Thymus (tissue), 11 donors: ENCODE measurements around the gene TRNP1. TPM values are rescaled to one million over a fixed set of nuclear protein-coding genes. Genes with fewer than 3 reads are reported as not detected.

ENCODE experiments used
- DNase-seq, 9 donors: peaks; one replicate each; pipeline ENCODE4 v3.0.0-alpha.2; 2013; ENCODE audit warnings: low spot score in 9 of 9, low read depth in 6 of 9, missing footprints in 1 of 9
- H3K27ac ChIP-seq, 2 donors: one replicate each; pipeline ENCODE4 v1.5.1; 2013; ENCODE audit warnings: control low read depth in 1 of 2, low read depth in 1 of 2, low read length in 1 of 2, mild to moderate bottlenecking in 1 of 2, moderate library complexity in 1 of 2
- H3K27me3 ChIP-seq, 2 donors: one replicate each; pipeline ENCODE4 v1.5.1; 2013; ENCODE audit warnings: low read length in 1 of 2; ENCODE audit not compliant: control insufficient read depth in 2 of 2, insufficient read depth in 1 of 2
- H3K36me3 ChIP-seq, 2 donors: one replicate each; pipeline ENCODE4 v1.5.1; 2013; ENCODE audit warnings: low read length in 1 of 2, mild to moderate bottlenecking in 1 of 2, moderate library complexity in 1 of 2; ENCODE audit not compliant: control insufficient read depth in 2 of 2, insufficient read depth in 2 of 2
- H3K4me1 ChIP-seq, 2 donors: one replicate each; pipeline ENCODE4 v1.5.1; 2013; ENCODE audit warnings: low read length in 2 of 2; ENCODE audit not compliant: control insufficient read depth in 2 of 2, insufficient read depth in 2 of 2
- H3K4me3 ChIP-seq, 2 donors: one replicate each; pipeline ENCODE4 v1.5.1; 2013; ENCODE audit warnings: low read length in 2 of 2, control low read depth in 1 of 2, mild to moderate bottlenecking in 1 of 2
- H3K9me3 ChIP-seq, 2 donors: one replicate each; pipeline ENCODE4 v1.5.1; 2013; ENCODE audit warnings: low read length in 1 of 2, mild to moderate bottlenecking in 1 of 2; ENCODE audit not compliant: control insufficient read depth in 2 of 2, insufficient read depth in 1 of 2
- WGBS: extraction: QIAGEN DNeasy Blood & Tissue Kit; methylation state at CpG from one replicate; pipeline ENCODE4 v1.1.7; 2013; 5-methylcytosine and 5-hydroxymethylcytosine counted together
- polyA plus RNA-seq: library from polyadenylated mRNA; stranded (reverse); fragments of 200-250 nt; gene quantifications from one replicate; pipeline ENCODE4 v1.2.3, GENCODE V29; 2013
- total RNA-seq: library from RNA; stranded (reverse); fragments of 120-200 nt; gene quantifications from one replicate; pipeline ENCODE4 v1.2.4, GENCODE V29; 2013
- donor health status: healthy.

TRNP1 gene
- total and polyA plus RNA-seq, 2 donors, result 2.3 to 11.6 TPM

DNA sequence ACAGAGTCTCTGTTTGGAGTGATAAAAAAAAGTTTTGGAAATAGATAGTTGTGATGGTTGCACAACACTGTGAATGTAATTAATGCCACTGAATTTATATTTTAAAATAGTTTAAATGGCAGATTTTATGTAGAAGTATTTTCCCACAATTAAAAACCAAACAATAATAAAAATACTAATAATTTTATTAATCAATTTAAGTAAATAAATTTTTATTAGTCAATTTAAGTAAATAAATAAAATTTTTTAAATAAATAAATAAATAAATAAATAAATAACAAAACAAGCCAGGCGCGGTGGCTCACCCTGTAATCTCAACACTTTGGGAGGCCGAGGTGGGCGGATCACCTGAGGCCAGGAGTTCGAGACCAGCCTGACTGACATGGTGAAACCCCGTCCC is 28.3 kb upstream of the TRNP1 start:
- 89% methylated on average over 6 of the region's 6 CpGs for WGBS
- Histone ChIP-seq H3K4me3 (no peak overlapping the region), H3K9me3 (peaks cover 0 to 3% of the 10 kb centered on the region in 2 donors), H3K27ac (no peak overlapping the region), H3K36me3 (no peaks in the 10 kb centered on the region), H3K4me1 (no peaks in the 10 kb centered on the region), H3K27me3 (peaks cover 8 to 36% of the 10 kb centered on the region in 2 donors)
- no peak for DNase-seq

DNA sequence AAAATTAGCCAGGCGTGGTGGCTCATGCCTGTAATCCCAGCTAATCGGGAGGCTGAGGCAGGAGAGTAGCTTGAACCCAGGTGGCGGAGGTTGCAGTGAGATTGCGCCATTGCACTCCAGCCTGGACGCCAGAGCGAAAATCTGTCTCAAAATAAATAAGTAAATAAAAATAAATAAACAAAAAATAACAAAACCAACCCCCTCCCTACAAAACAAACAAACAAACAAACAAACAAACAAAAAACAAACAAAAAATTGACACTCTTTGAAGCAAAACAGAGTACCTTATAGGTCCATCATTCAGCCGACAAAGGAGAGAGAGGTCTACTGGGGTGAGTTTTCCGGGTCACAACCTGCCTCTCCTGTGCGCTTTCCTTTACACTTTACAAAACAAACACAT is 27.9 kb upstream of the TRNP1 start:
- no peak overlapping the region for H3K4me3 ChIP-seq
- no peaks in the 10 kb centered on the region for H3K4me1 ChIP-seq
- DNase-seq, result no peak
- peaks cover 6 to 32% of the 10 kb centered on the region in 2 donors for H3K27me3 ChIP-seq
- 92% methylated on average over 9 of the region's 9 CpGs for WGBS
- no peak overlapping the region for H3K27ac ChIP-seq
- no peaks in the 10 kb centered on the region for H3K36me3 ChIP-seq
- H3K9me3 ChIP-seq, result no peaks in the 10 kb centered on the region

DNA sequence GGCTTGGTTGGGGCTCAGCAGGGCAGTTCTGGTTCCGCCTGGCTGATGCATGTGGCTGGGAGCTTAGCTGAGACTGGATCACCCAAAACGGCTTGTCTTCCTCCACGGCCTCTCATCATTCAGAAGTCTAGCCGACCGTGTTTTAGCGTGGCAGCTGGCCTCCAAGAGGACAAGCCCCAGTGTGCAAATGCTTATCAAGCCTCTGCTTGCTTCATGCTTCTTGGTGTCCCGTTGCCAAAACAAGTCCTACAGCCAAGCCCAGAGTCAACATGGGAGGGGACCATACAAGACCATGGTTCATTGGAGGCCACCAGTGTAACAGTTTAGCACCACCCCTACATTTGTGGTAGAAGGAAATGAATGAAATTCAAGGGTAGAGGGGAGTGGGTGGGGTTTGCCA is 22.7 kb upstream of the TRNP1 start:
- H3K4me1 ChIP-seq, result peaks cover 0 to 9% of the 10 kb centered on the region in 2 donors
- H3K36me3 ChIP-seq, result no peaks in the 10 kb centered on the region
- DNase-seq, result no peak
- H3K4me3 ChIP-seq, result no peak overlapping the region
- H3K9me3 ChIP-seq, result no peaks in the 10 kb centered on the region
- peaks cover 0 to 5% of the 10 kb centered on the region in 2 donors for H3K27me3 ChIP-seq
- H3K27ac ChIP-seq, result no peak overlapping the region
- 82% methylated on average over 7 of the region's 7 CpGs for WGBS

DNA sequence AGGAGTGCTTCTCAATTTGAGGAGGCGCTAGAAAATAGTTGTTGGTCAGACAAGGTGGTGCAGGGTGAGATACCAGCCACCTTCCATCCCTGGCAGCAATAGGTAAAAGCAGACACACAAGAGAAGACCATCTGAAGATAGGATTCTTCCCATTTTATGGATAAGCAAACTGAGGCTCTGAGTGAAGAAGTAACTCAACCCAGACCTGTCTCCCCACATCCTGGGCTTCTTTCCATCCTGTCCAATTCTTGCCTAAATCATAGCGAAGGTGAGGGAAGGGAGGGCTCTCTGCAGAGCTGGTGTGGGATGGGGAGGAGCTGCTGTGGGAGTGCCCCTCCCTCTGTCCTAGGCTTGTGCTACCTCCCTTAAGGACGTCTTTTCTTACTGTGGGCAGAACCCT is 21.9 kb upstream of the TRNP1 start:
- Histone ChIP-seq H3K4me1 (peaks cover 0 to 9% of the 10 kb centered on the region in 2 donors), H3K36me3 (no peaks in the 10 kb centered on the region), H3K27me3 (peaks cover 0 to 2% of the 10 kb centered on the region in 2 donors), H3K4me3 (no peak overlapping the region), H3K27ac (no peak overlapping the region), H3K9me3 (no peaks in the 10 kb centered on the region)
- WGBS, result 89% methylated on average over 3 of the region's 3 CpGs
- DNase-seq, result no peak

DNA sequence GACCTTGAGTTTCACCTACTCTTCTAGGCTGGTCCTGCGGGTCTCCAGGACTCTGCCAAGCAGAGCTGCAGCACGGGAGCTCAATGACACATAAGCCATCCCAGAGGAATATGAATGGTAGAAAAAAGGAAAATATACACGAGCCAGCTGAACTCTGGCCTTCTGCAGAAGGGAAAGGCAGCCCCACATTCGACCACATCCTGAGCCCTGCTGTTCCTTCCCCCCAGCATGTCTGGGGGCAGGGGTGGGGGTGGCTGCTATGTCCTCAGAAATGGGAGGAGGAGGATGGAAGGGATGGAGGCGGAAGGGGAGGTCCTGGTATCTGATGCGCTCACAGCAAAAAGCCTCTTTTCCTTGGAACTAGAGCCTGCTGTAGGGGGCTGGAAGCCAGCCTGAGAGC is 21.1 kb upstream of the TRNP1 start:
- WGBS, result 43% methylated on average over 6 of the region's 6 CpGs
- no peak overlapping the region for H3K27ac ChIP-seq

DNA sequence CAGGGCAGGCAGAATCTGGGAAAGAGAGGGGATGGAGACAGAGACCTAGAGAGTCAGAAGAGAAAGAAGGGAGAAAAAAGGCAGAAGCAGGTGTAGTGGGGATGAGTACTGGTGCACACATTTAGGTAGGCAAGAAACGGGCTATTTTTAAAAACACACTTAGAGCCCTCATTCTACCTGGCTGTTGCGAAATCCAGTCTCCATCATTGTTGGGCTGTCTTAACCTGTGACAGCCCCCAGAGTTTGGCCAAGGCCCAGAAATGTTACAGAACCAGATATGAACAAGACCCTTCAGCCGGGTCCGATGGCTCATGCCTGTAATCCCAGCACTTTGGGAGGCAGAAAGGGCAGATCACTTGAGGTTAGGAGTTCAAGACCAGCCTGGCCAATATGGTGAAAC is 20.7 kb upstream of the TRNP1 start:
- no peak for DNase-seq
- Histone ChIP-seq H3K4me1 (peaks cover 0 to 9% of the 10 kb centered on the region in 2 donors), H3K36me3 (no peaks in the 10 kb centered on the region), H3K4me3 (no peak overlapping the region), H3K27me3 (no peaks in the 10 kb centered on the region), H3K9me3 (no peaks in the 10 kb centered on the region), H3K27ac (no peak overlapping the region)
- WGBS, result 90% methylated on average over 4 of the region's 4 CpGs

More for the DNA sequence above, 21.1 kb upstream of the TRNP1 start:
- H3K4me1 ChIP-seq, result peaks cover 0 to 9% of the 10 kb centered on the region in 2 donors
- no peak for DNase-seq
- H3K4me3 ChIP-seq, result no peak overlapping the region
- H3K9me3 ChIP-seq, result no peaks in the 10 kb centered on the region
- H3K27me3 ChIP-seq, result no peaks in the 10 kb centered on the region
- no peaks in the 10 kb centered on the region for H3K36me3 ChIP-seq

DNA sequence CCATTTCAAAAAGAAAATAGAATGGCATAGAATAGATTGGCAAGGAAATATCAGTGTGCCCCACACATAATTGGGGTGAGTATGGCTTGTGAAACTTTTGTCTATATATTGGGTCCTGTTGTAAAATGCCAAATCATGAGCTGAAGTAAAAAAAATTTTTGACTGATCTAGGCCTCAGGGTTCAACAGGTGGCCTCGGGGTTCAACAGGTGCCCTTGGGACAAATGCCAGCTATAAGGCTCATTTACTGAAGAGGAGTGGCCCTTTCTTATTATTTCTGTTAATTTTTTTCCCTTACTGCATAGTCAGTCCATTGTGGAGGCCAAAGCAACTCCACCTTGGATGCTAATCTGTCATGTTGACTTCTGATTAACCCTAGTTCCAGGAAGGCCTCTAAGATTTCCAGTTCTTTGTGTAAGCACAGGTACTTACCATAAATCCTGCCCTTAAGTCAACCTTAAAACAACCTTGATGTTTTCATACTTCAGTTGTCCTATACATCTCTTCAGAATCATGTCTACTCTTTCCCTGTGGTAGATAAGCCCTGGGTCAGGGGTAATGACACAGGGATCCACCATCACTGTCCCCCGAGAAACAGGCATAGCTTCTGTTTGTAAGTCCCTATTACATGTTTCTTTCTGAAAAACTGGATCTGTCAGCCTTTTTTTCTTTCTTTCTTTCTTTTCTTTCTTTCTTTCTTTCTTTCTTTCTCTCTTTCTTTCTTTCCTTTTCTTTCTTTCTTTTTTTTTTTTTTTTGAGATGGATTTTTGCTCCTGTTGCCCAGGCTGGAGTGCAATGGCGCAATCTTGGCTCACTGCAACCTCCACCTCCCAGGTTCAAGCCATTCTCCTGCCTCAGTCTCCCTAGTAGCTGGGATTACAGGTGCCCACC is 16.6 kb upstream of the TRNP1 start:
- Histone ChIP-seq H3K27me3 (no peaks in the 10 kb centered on the region), H3K4me1 (peaks cover 0 to 6% of the 10 kb centered on the region in 2 donors), H3K4me3 (no peak overlapping the region), H3K9me3 (no peaks in the 10 kb centered on the region), H3K36me3 (no peaks in the 10 kb centered on the region), H3K27ac (no peak overlapping the region)
- WGBS, result 95% methylated on average over 3 of the region's 3 CpGs
- no peak for DNase-seq

DNA sequence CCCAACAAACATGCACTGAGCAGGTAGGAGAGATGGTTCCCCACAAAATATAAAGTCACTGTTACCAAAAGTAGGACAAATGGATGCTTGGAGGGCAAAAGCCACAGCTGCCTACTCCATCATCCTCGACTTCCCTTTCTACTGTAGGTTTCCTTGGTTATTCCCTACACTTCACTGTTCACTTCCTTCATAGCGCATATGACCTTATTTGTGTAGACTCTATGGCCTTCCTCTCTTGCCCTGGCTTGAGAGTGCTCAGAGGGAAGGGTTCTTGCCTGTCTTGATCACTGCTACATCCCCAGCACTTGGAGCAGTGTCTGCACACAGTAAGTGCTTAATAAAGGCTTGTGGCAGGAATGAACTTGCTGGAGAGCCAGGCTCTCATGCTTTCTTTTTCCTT is 14.6 kb upstream of the TRNP1 start:
- H3K4me1 ChIP-seq, result no peaks in the 10 kb centered on the region
- H3K36me3 ChIP-seq, result no peaks in the 10 kb centered on the region
- DNase-seq, result no peak
- no peak overlapping the region for H3K27ac ChIP-seq
- no peaks in the 10 kb centered on the region for H3K9me3 ChIP-seq
- WGBS, result 66% methylated on average over 2 of the region's 2 CpGs
- H3K27me3 ChIP-seq, result peaks cover 0 to 3% of the 10 kb centered on the region in 2 donors
- H3K4me3 ChIP-seq, result no peak overlapping the region

DNA sequence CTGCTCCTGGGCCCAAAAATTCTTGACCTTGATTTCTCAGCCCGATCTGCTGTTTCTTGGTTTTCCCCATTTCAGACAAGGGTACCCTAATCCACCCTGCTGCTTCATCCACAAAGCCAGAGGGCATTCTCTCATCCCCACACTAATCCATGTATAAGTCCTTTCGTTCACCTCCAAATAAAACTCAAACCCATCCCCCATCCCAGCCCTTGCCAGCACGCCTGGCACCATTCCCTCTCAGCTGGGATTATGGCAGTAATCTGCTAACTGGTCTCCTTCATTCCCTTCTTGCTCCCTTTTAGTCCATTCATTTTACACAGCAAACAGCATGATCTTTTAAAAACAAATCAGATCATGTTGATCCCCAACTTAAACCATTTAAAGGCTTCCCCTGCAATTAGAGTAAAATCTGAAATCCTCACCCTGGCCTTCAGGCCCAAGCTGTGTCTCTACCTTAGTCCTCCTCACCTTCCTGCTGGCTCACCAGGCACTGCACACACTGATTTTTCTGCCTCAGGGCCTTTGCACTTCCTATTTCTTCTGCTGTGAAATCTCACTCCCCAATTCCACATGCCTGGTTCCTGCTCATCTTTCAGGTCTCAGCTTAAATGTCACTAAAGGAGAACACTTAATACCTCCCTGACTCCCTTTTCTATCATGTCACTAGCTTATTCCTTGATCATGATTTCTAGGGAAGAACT is 12.2 kb upstream of the TRNP1 start:
- 92% methylated on average over 3 of the region's 3 CpGs for WGBS
- DNase-seq, result no peak
- peaks cover 0 to 9% of the 10 kb centered on the region in 2 donors for H3K27me3 ChIP-seq
- no peak overlapping the region for H3K27ac ChIP-seq
- H3K9me3 ChIP-seq, result no peaks in the 10 kb centered on the region
- no peak overlapping the region for H3K4me3 ChIP-seq
- no peaks in the 10 kb centered on the region for H3K4me1 ChIP-seq
- no peaks in the 10 kb centered on the region for H3K36me3 ChIP-seq
